Fibroblast of lung (primary cell): ENCODE results near the gene WBP2NL.
"Not testable (repeated sequence)": the region's sequence is repeated elsewhere in the genome, so short reads cannot be mapped to it uniquely, and the experiment has no call there.

Experiments
- EZH2 ChIP-seq: IDR thresholded peaks from 2 replicates; pipeline ENCODE4 v1.5.1; 2012; ENCODE audit warnings: low read length, control low read depth, mild to moderate bottlenecking; ENCODE audit errors: missing control alignments
- TF ChIP-seq, protein P1 (sequence below), 2 donors: IDR thresholded peaks in 1 of 2; conservative IDR thresholded peaks in 1 of 2; 1 replicate in 1 of 2; 2 replicates in 1 of 2; pipeline ENCODE4 v1.5.1; 2011 to 2012; ENCODE audit warnings: low read length in 2 of 2, control low read depth in 1 of 2, inconsistent platforms in 1 of 2, low read depth in 1 of 2, mild to moderate bottlenecking in 1 of 2

DNA sequence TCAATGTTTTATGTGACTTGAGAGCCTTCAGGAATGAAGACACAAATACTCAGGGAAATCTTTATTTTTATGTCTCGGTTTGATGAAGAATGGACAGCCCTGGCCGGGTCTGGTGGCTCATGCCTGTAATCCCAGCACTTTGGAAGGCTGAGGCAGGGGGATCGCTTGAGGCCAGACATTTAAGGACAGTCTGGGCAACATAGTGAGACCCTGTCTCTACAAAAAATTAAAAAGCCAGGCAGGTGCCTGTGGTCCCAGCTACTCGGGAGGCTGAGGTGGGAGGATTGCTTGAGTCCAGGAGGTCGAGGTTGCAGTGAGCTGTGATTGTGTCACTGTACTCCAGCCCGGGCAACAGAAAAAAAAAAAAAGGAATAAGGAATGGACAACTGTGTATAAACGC, 72.9 kb downstream of the WBP2NL start:
- TF ChIP-seq, protein P1, sequence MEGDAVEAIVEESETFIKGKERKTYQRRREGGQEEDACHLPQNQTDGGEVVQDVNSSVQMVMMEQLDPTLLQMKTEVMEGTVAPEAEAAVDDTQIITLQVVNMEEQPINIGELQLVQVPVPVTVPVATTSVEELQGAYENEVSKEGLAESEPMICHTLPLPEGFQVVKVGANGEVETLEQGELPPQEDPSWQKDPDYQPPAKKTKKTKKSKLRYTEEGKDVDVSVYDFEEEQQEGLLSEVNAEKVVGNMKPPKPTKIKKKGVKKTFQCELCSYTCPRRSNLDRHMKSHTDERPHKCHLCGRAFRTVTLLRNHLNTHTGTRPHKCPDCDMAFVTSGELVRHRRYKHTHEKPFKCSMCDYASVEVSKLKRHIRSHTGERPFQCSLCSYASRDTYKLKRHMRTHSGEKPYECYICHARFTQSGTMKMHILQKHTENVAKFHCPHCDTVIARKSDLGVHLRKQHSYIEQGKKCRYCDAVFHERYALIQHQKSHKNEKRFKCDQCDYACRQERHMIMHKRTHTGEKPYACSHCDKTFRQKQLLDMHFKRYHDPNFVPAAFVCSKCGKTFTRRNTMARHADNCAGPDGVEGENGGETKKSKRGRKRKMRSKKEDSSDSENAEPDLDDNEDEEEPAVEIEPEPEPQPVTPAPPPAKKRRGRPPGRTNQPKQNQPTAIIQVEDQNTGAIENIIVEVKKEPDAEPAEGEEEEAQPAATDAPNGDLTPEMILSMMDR (conservative IDR thresholded peaks at IDR 0.05 in 1 of 2, IDR thresholded peaks at IDR 0.05 in 1 of 2; ENCODE audit: low read depth in 1 of 2, low read length in 2 of 2), result not testable (repeated sequence)
- TF ChIP-seq EZH2, result not testable (repeated sequence)
